ENCODE data around the gene FOXP3. TPM values are rescaled to one million over a fixed set of nuclear protein-coding genes. Genes with fewer than 3 reads are reported as not detected.

The FOXP3 gene
- total RNA-seq, 1 experiment from 2014 or later = 0.42 TPM

DNA sequence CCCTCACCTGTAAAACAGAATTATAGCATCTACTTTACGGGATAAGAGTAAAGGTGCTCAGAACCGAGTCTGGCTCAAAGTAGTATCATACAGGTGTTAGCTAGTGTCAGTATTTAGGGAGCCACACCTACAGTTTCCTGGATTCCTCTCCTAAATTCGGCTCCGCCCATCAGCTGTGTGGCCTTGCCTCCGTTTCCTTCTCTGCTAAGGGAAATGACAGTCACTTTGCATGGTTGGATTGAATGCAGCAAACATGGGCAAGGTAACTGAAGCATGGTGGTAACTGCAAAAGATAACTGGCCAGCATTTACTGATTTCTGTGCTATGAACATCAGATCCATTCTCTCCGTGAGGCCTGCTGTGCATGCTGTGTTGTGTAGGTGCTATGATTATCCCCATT, 7.9 kb upstream of the FOXP3 start:
- Mint-ChIP-seq H3K27ac (no peak overlapping the region), H3K4me1 (peaks cover 27% of the 10 kb centered on the region), H3K36me3 (peaks cover 8% of the 10 kb centered on the region; the same call in 1 of the 2 replicates), H3K9me3 (no peaks in the 10 kb centered on the region), H3K27me3 (ENCODE audit: low read depth) (no peaks in the 10 kb centered on the region), H3K4me3 (no peak overlapping the region)
- ChIA-PET CTCF (no interaction called here), POLR2A (interaction anchor here (1.2 kb wide), 1 partner anchor 81 kb away, joined by 3 read pairs; no protein-coding TSS in a partner anchor)
- TF ChIP-seq NFE2L1 (CRISPR knock-in tag; IDR thresholded peaks at IDR 0.05) (no peak), JAZF1 (CRISPR knock-in tag; IDR thresholded peaks at IDR 0.05) (no peak), NR3C1 (CRISPR knock-in tag; conservative IDR thresholded peaks at IDR 0.05; ENCODE audit: low read depth) (no peak), MYBL2 (CRISPR knock-in tag; IDR thresholded peaks at IDR 0.05) (no peak)
- TF ChIP-seq, protein P1, sequence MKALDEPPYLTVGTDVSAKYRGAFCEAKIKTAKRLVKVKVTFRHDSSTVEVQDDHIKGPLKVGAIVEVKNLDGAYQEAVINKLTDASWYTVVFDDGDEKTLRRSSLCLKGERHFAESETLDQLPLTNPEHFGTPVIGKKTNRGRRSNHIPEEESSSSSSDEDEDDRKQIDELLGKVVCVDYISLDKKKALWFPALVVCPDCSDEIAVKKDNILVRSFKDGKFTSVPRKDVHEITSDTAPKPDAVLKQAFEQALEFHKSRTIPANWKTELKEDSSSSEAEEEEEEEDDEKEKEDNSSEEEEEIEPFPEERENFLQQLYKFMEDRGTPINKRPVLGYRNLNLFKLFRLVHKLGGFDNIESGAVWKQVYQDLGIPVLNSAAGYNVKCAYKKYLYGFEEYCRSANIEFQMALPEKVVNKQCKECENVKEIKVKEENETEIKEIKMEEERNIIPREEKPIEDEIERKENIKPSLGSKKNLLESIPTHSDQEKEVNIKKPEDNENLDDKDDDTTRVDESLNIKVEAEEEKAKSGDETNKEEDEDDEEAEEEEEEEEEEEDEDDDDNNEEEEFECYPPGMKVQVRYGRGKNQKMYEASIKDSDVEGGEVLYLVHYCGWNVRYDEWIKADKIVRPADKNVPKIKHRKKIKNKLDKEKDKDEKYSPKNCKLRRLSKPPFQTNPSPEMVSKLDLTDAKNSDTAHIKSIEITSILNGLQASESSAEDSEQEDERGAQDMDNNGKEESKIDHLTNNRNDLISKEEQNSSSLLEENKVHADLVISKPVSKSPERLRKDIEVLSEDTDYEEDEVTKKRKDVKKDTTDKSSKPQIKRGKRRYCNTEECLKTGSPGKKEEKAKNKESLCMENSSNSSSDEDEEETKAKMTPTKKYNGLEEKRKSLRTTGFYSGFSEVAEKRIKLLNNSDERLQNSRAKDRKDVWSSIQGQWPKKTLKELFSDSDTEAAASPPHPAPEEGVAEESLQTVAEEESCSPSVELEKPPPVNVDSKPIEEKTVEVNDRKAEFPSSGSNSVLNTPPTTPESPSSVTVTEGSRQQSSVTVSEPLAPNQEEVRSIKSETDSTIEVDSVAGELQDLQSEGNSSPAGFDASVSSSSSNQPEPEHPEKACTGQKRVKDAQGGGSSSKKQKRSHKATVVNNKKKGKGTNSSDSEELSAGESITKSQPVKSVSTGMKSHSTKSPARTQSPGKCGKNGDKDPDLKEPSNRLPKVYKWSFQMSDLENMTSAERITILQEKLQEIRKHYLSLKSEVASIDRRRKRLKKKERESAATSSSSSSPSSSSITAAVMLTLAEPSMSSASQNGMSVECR (CRISPR knock-in tag; IDR thresholded peaks at IDR 0.05; ENCODE audit: borderline replicate concordance) = no peak
- ATAC-seq (no peak), DNase-seq (ENCODE audit: low spot score) (no peak)

DNA sequence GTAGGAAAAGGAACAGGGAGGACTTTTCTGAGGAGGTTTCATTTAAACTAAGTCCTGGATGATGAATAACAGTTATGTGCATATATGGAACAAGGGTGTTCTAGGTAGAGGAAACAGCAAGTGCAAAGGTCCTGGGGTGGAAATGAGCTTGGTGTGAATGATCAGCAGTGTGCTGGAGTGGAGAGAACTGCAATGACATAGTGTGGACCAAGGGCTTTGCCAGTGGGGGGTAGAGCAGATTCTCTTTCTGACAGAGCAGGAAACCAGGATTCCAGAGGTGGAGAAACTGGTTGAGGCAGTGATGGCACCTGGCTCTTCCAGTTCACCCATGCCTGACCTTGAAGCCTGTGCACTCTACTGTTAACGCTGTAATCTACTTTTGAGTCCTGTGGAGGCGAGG, 6.8 kb upstream of the FOXP3 start:
- Mint-ChIP-seq H3K4me3 (peak overlapping the region; percentile 56), H3K9me3 (no peaks in the 10 kb centered on the region), H3K4me1 (peaks cover 22% of the 10 kb centered on the region), H3K27ac (peak overlapping the region; percentile 79), H3K27me3 (ENCODE audit: low read depth) (no peaks in the 10 kb centered on the region), H3K36me3 (peaks cover 8% of the 10 kb centered on the region; the same call in 1 of the 2 replicates)
- DNase-seq (ENCODE audit: low spot score) (no peak), ATAC-seq (no peak)
- ChIA-PET CTCF (no interaction called here), POLR2A (interaction anchor here (1.2 kb wide), 1 partner anchor 80 kb away, joined by 3 read pairs; no protein-coding TSS in a partner anchor)
- TF ChIP-seq NFYB (CRISPR knock-in tag; conservative IDR thresholded peaks at IDR 0.05; ENCODE audit: low read depth) = no peak
- TF ChIP-seq, protein P2, sequence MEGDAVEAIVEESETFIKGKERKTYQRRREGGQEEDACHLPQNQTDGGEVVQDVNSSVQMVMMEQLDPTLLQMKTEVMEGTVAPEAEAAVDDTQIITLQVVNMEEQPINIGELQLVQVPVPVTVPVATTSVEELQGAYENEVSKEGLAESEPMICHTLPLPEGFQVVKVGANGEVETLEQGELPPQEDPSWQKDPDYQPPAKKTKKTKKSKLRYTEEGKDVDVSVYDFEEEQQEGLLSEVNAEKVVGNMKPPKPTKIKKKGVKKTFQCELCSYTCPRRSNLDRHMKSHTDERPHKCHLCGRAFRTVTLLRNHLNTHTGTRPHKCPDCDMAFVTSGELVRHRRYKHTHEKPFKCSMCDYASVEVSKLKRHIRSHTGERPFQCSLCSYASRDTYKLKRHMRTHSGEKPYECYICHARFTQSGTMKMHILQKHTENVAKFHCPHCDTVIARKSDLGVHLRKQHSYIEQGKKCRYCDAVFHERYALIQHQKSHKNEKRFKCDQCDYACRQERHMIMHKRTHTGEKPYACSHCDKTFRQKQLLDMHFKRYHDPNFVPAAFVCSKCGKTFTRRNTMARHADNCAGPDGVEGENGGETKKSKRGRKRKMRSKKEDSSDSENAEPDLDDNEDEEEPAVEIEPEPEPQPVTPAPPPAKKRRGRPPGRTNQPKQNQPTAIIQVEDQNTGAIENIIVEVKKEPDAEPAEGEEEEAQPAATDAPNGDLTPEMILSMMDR (IDR thresholded peaks at IDR 0.05) = no peak
- no peak for TF ChIP-seq ESRRA (CRISPR knock-in tag; IDR thresholded peaks at IDR 0.05; ENCODE audit: borderline replicate concordance)
- TF ChIP-seq, protein P3, sequence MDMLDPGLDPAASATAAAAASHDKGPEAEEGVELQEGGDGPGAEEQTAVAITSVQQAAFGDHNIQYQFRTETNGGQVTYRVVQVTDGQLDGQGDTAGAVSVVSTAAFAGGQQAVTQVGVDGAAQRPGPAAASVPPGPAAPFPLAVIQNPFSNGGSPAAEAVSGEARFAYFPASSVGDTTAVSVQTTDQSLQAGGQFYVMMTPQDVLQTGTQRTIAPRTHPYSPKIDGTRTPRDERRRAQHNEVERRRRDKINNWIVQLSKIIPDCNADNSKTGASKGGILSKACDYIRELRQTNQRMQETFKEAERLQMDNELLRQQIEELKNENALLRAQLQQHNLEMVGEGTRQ (CRISPR knock-in tag; IDR thresholded peaks at IDR 0.05) = no peak

DNA sequence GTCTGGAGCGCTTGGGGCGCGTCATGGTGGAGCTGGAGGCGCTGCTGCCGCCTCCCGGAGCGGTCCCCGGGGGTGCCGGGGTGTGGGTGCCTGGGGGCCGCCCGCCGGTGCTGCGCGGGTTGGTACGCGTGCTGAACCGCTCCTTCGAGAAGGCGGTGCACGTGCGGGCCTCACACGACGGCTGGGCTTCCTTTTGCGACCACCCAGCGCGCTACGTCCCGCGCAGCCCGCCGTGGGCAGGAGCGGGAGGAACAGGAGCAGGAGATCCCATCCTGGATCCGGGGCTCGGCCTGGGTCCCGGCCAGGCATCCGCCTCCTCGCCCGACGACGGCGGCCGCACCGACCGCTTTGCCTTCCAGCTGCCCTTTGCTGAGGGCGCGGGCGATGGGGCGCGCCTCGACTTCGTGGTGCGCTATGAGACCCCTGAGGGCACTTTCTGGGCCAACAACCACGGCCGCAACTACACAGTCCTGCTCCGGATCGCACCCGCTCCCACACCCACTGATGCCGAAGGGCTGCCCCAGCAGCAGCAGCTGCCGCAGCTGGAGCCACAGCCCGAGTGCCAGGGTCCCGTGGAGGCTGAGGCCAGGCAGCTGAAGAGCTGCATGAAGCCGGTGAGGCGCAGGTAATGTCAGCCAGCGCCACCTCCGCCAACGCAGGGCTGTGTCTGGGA, 5.9 kb upstream of the FOXP3 start:
- CTCF ChIA-PET = no interaction called here
- peaks cover 22% of the 10 kb centered on the region for H3K4me1 Mint-ChIP-seq
- no peaks in the 10 kb centered on the region for H3K9me3 Mint-ChIP-seq
- no peaks in the 10 kb centered on the region for H3K27me3 Mint-ChIP-seq (ENCODE audit: low read depth)
- H3K27ac Mint-ChIP-seq = peak overlapping the region; percentile 79; the same call in 1 of the 2 replicates
- H3K4me3 Mint-ChIP-seq = peak overlapping the region; percentile 56
- peaks cover 8% of the 10 kb centered on the region; the same call in 1 of the 2 replicates for H3K36me3 Mint-ChIP-seq
- POLR2A ChIA-PET = no interaction called here
- peak; percentile 13 for DNase-seq (ENCODE audit: low spot score)
- ATAC-seq = no peak
- no peak for TF ChIP-seq SMAD4 (CRISPR knock-in tag; IDR thresholded peaks at IDR 0.05)
- TF ChIP-seq, protein P4, sequence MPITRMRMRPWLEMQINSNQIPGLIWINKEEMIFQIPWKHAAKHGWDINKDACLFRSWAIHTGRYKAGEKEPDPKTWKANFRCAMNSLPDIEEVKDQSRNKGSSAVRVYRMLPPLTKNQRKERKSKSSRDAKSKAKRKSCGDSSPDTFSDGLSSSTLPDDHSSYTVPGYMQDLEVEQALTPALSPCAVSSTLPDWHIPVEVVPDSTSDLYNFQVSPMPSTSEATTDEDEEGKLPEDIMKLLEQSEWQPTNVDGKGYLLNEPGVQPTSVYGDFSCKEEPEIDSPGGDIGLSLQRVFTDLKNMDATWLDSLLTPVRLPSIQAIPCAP (CRISPR knock-in tag; IDR thresholded peaks at IDR 0.05) = no peak
- TF ChIP-seq SMAD3 (CRISPR knock-in tag; IDR thresholded peaks at IDR 0.05; ENCODE audit: borderline replicate concordance) = no peak
- TF ChIP-seq, protein P5, sequence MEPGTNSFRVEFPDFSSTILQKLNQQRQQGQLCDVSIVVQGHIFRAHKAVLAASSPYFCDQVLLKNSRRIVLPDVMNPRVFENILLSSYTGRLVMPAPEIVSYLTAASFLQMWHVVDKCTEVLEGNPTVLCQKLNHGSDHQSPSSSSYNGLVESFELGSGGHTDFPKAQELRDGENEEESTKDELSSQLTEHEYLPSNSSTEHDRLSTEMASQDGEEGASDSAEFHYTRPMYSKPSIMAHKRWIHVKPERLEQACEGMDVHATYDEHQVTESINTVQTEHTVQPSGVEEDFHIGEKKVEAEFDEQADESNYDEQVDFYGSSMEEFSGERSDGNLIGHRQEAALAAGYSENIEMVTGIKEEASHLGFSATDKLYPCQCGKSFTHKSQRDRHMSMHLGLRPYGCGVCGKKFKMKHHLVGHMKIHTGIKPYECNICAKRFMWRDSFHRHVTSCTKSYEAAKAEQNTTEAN (CRISPR knock-in tag; IDR thresholded peaks at IDR 0.05) = 0 out of 2 replicates have a peak, but pooled peaks have one; percentile 27
- TF ChIP-seq, protein P6, sequence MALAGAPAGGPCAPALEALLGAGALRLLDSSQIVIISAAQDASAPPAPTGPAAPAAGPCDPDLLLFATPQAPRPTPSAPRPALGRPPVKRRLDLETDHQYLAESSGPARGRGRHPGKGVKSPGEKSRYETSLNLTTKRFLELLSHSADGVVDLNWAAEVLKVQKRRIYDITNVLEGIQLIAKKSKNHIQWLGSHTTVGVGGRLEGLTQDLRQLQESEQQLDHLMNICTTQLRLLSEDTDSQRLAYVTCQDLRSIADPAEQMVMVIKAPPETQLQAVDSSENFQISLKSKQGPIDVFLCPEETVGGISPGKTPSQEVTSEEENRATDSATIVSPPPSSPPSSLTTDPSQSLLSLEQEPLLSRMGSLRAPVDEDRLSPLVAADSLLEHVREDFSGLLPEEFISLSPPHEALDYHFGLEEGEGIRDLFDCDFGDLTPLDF (CRISPR knock-in tag; IDR thresholded peaks at IDR 0.05) = no peak
- TF ChIP-seq MXD4 (CRISPR knock-in tag; IDR thresholded peaks at IDR 0.05; ENCODE audit: borderline replicate concordance) = no peak
- no peak for TF ChIP-seq ATF1 (CRISPR knock-in tag; IDR thresholded peaks at IDR 0.05)
- TF ChIP-seq OVOL2 (CRISPR knock-in tag; IDR thresholded peaks at IDR 0.05; ENCODE audit: borderline replicate concordance) = no peak
- TF ChIP-seq, protein P7, sequence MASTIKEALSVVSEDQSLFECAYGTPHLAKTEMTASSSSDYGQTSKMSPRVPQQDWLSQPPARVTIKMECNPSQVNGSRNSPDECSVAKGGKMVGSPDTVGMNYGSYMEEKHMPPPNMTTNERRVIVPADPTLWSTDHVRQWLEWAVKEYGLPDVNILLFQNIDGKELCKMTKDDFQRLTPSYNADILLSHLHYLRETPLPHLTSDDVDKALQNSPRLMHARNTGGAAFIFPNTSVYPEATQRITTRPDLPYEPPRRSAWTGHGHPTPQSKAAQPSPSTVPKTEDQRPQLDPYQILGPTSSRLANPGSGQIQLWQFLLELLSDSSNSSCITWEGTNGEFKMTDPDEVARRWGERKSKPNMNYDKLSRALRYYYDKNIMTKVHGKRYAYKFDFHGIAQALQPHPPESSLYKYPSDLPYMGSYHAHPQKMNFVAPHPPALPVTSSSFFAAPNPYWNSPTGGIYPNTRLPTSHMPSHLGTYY (CRISPR knock-in tag; IDR thresholded peaks at IDR 0.05) = no peak
- TF ChIP-seq ZNF416 (CRISPR knock-in tag; IDR thresholded peaks at IDR 0.05) = no peak
- no peak for TF ChIP-seq MYBL2 (CRISPR knock-in tag; IDR thresholded peaks at IDR 0.05)

Data from WTC11 (cell line).